Keratinocyte (primary cell): ENCODE measurements around the gene CLCA4.

Experiments used
- CTCF ChIP-seq, 3 experiments: IDR thresholded peaks in 1 of 3; conservative IDR thresholded peaks in 1 of 3; optimal IDR thresholded peaks in 1 of 3; 2 replicates in 2 of 3; 3 replicates in 1 of 3; pipeline versions ENCODE3 to v1.5.1; 2011; ENCODE audit warnings: low read length in 3 of 3, mild to moderate bottlenecking in 3 of 3, moderate library complexity in 2 of 3, control low read depth in 1 of 3, inconsistent platforms in 1 of 3; ENCODE audit not compliant: insufficient read depth in 2 of 3; ENCODE audit errors: extremely low read depth in 1 of 3
- EZH2 ChIP-seq: IDR thresholded peaks from one replicate; pipeline ENCODE4 v1.6.1; 2012; ENCODE audit warnings: inconsistent platforms, mild to moderate bottlenecking, low read length, moderate library complexity

- TF ChIP-seq CTCF (optimal IDR thresholded peaks at IDR 0.05 in 1 of 3, IDR thresholded peaks at IDR 0.05 in 1 of 3, conservative IDR thresholded peaks at IDR 0.05 in 1 of 3; ENCODE audit: extremely low read depth in 1 of 3, insufficient read depth in 2 of 3, low read length in 3 of 3) = no peak
- TF ChIP-seq EZH2 = no peak
These were observed 27.0 kb downstream of the CLCA4 start for GRCh38 chr1:86573763-86574484.
